Aorta (tissue), 5 donors: ENCODE data around the gene STARD7. TPM values are rescaled to one million over a fixed set of nuclear protein-coding genes. Genes with fewer than 3 reads are reported as not detected.

Experiments
- ATAC-seq: fragments of 200-7000 bp; cut with Tn5 transposase; one replicate; pipeline ENCODE4 v1.9.1; 2022; ENCODE audit warnings: moderate library complexity; ENCODE audit not compliant: low FRiP score
- DNase-seq, 2 donors: peaks; one replicate each; pipeline ENCODE4 v3.0.0-alpha.2; 2020
- H3K27ac ChIP-seq, 2 donors: one replicate each; pipeline ENCODE4 v1.5.1; 2013; ENCODE audit warnings: low read length in 2 of 2, mild to moderate bottlenecking in 2 of 2, moderate library complexity in 2 of 2, control low read depth in 1 of 2, inconsistent platforms in 1 of 2, low read depth in 1 of 2
- H3K27me3 ChIP-seq, 2 donors: one replicate each; pipeline ENCODE4 v1.6.1; 2013; ENCODE audit warnings: control low read depth in 1 of 2, low read length in 1 of 2, mild to moderate bottlenecking in 1 of 2, moderate library complexity in 1 of 2; ENCODE audit not compliant: insufficient read depth in 2 of 2, control insufficient read depth in 1 of 2
- H3K36me3 ChIP-seq, 2 donors: one replicate each; pipeline ENCODE4 v1.6.1; 2013; ENCODE audit warnings: control low read depth in 1 of 2, low read length in 1 of 2, mild to moderate bottlenecking in 1 of 2; ENCODE audit not compliant: insufficient read depth in 2 of 2, control insufficient read depth in 1 of 2
- H3K4me1 ChIP-seq, 2 donors: one replicate each; pipeline ENCODE4 v1.6.1; 2013; ENCODE audit warnings: low read length in 2 of 2, control low read depth in 1 of 2, mild to moderate bottlenecking in 1 of 2, moderate library complexity in 1 of 2; ENCODE audit not compliant: insufficient read depth in 2 of 2, control insufficient read depth in 1 of 2
- H3K4me3 ChIP-seq, 2 donors: one replicate each; pipeline ENCODE4 v1.5.1; 2013; ENCODE audit warnings: low read length in 2 of 2, control low read depth in 1 of 2, mild to moderate bottlenecking in 1 of 2
- H3K9me3 ChIP-seq: one replicate; pipeline ENCODE4 v1.6.1; 2013; ENCODE audit warnings: mild to moderate bottlenecking, low read length; ENCODE audit not compliant: control insufficient read depth
- WGBS, 2 donors: extraction: QIAGEN DNeasy Blood & Tissue Kit; methylation state at CpG; one replicate each; pipeline ENCODE4 v1.1.7; 2013; 5-methylcytosine and 5-hydroxymethylcytosine counted together
- intact Hi-C, 2 donors: fragments of 100-400 bp; cut with DNase I; formaldehyde crosslinking; loops; one replicate each; pipeline versions ENCODE4 v1.14.2 to v1.15.0; 2022
- polyA plus RNA-seq, 2 donors: library from polyadenylated mRNA; stranded (reverse); fragments of 200-250 nt; gene quantifications; one replicate each; pipeline ENCODE4 v1.2.3, GENCODE V29; 2013
- total RNA-seq, 2 donors: library from RNA; stranded (reverse); fragmentation: NEBNext Ultra II Directional; extraction: Animal tissue kit (Norgen Biotek cat#: 25700); gene quantifications; one replicate each; pipeline ENCODE4 v1.2.1, GENCODE V29; 2021
- donor health status: healthy with polysubstance abuse.
- donor health status: Bipolar disorder and iron deficiency.
- donor health status: DM: no; HTN: no; CAD: no.
- donor health status: DM: no; HTN: no; CAD: no.
- donor health status: DM: yes; HTN: yes; CAD: no.

Gene STARD7
- total and polyA plus RNA-seq, 4 donors = 23.8 to 72.7 (median 52.8) TPM

DNA sequence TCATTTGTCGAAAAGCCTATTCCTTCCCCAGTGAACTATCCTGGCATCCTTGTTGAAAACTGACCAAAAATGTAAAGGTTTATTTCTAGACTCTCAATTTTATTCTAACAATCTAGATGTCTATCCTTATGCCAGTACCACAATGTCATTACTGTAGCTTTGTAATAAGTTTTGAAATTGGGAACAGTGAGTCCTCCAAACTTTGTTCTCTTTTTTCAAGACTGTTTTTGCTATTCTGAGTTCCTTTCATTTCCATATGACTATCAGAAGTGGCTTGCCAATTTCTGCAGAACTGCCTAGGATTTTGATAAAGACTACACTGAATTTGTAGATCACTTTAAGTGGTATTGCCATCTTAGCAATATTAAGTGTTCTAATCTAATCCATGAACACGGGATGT is 9.7 kb downstream of the STARD7 start:
- no peaks in the 10 kb centered on the region for H3K9me3 ChIP-seq
- H3K4me1 ChIP-seq = peaks cover 0 to 2% of the 10 kb centered on the region in 2 donors
- no peaks in the 10 kb centered on the region for H3K27me3 ChIP-seq
- H3K36me3 ChIP-seq = peaks cover under 1 to 4% of the 10 kb centered on the region in 2 donors
- no peak for DNase-seq
- WGBS, 2 donors = 89 to 95% methylated on average over 2 of the region's 2 CpGs
- H3K27ac ChIP-seq = no peak overlapping the region
- H3K4me3 ChIP-seq = no peak overlapping the region
- no peak for ATAC-seq
- intact Hi-C loops = no loop called here

DNA sequence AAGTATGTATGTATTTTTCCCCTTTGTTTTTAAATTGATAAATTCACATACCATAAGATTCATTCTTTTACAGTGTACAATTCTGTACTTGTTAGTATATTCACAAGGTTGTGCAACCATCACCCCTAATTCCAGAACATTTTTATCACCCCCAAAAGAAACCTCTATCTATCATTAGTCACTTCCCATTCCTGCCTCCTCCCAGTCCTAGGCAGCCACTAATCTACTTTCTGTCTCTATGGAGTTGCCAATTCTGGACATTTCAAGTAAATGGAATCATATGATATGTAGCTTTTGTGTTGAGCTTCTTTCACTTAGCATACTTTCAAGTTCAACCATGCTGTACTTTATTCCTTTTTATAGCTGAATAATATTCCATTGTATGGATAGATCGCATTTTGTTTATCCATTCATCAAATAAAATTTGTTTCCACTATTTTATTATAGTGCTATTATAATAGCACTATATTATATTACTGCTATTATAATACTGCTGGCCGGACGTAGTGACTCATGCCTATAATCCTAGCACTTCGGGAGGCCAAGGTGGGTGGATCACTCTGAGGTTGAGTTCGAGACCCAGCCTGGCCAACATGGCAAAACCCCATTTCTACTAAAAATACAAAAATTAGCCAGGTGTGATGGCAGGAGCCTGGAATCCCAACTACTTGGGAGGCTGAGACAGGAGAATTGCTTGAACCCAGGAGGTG is 10.9 kb downstream of the STARD7 start:
- 88 to 91% methylated on average over 5 of the region's 5 CpGs for WGBS, 2 donors
- no peak overlapping the region for H3K4me3 ChIP-seq
- intact Hi-C loops = no loop called here
- H3K27ac ChIP-seq = no peak overlapping the region
- H3K36me3 ChIP-seq = peaks cover 3 to 10% of the 10 kb centered on the region in 2 donors
- H3K9me3 ChIP-seq = no peaks in the 10 kb centered on the region
- H3K27me3 ChIP-seq = no peaks in the 10 kb centered on the region
- DNase-seq (no peak), ATAC-seq (no peak)
- peaks cover 0 to 2% of the 10 kb centered on the region in 2 donors for H3K4me1 ChIP-seq

DNA sequence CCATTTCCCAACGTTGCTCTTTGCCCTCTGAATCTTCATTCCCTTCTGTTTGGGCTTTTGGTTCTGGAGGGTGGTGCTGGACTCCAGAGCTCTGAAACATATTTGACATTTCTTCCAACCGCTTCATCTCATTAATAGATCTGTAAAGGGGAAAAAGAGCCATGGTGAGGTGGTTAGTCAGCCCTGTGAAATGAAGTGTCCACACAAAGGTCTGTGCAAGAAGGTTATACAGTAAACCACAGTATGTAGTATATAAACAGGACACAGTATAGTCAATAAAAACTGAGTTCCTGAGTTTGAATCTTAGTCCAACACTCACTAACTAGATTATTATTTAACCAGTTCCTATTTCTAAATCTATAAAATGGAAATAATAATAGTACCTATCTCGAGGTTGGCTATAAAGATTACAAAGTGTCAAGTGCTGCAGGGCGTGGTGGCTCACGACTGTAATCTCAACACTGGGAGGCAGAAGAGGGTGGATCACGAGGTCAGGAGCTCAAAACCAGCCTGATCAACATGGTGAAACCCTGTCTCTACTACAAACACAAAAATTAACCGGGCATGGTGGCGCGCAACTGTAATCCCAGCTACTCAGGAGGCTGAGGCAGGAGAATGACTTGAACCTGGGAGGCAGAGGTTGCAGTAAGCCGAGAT is 13.1 kb downstream of the STARD7 start:
- Histone ChIP-seq H3K27ac (no peak overlapping the region), H3K4me3 (no peak overlapping the region), H3K36me3 (peaks cover 5 to 13% of the 10 kb centered on the region in 2 donors), H3K4me1 (no peaks in the 10 kb centered on the region), H3K27me3 (no peaks in the 10 kb centered on the region), H3K9me3 (no peaks in the 10 kb centered on the region)
- 82 to 84% methylated on average over 10 of the region's 10 CpGs for WGBS, 2 donors
- DNase-seq = no peak
- intact Hi-C loops = loop anchor here in 1 of 2 donors (2.0 kb wide), 1 partner anchor 17 kb away; no protein-coding TSS in a partner anchor
- ATAC-seq = no peak

DNA sequence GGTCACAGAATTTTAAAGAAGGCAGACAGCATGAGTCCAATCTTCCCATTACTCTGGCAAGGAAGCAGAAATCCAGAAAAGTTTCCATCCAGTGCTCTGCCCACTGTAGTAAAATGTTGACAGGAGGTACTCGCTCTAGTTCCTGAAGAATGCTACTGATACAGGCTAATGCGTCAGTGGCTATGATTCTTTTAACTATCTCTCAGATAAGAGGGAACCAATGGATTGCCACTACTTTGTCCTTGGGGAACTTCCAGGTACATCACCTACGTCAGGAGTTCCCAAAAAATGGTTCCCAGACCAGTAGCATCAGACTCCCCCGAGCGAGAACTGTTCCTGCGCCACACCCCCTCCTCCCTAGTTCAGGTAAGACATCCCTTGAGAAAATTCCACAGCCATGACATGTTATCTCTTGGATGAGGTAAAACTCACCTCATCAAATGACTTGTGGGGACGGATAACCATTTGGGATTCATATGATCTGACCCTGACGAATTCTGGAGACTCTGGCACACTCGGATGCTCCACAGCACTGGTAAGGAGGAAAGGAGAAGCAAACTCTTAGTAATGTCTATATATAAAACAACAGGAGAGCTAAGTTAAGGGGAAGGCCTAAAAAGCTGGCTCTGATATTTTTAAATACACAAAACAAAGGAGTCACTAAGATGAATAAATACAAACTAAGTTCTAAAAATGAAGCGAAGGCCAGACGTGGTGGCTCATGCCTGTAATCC is 16.5 kb downstream of the STARD7 start:
- ATAC-seq = no peak
- 88 to 90% methylated on average over 11 of the region's 11 CpGs for WGBS, 2 donors
- Histone ChIP-seq H3K9me3 (no peaks in the 10 kb centered on the region), H3K4me3 (no peak overlapping the region), H3K27ac (no peak overlapping the region), H3K36me3 (peaks cover 6 to 14% of the 10 kb centered on the region in 2 donors), H3K27me3 (no peaks in the 10 kb centered on the region), H3K4me1 (no peaks in the 10 kb centered on the region)
- DNase-seq = no peak
- intact Hi-C loops = no loop called here

DNA sequence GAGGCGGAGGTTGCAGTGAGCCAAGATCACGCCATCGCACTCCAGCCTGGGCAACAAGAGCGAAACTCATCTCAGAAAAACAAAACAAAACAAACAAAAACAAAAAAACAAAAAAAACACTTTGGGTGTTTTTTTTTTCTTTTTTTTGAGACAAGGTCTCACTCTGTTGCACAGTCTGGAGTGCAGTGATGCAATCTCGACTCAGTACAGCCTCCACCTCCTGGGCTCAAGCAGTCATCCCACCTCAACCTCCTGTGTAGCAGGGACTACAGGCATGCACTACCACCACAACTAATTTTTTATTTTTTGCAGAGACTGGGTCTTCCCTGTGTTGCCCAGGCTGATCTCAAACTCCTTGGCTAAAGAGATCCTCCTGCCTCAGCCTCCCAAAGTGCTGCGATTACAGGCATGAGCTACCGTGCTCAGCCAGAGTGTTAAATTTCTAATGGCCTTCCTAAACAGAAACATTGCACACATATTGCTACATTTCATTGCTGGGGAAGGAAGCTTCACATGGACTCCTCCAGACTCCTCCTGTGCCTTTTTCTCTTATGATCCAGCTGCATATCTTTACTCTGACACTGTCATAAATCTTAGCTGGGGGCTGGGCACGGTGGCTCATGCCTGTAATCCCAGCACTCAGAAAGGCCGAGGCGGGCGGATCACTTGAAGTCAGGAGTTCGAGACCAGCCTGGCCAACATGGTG is 19.7 kb downstream of the STARD7 start:
- DNase-seq (no peak), ATAC-seq (no peak)
- no peak overlapping the region for H3K27ac ChIP-seq
- H3K9me3 ChIP-seq = no peaks in the 10 kb centered on the region
- WGBS, 2 donors = 88 to 94% methylated on average over 12 of the region's 12 CpGs
- no peak overlapping the region for H3K4me3 ChIP-seq
- peaks cover 11 to 14% of the 10 kb centered on the region in 2 donors for H3K36me3 ChIP-seq
- intact Hi-C loops = no loop called here
- H3K4me1 ChIP-seq = no peaks in the 10 kb centered on the region
- no peaks in the 10 kb centered on the region for H3K27me3 ChIP-seq

DNA sequence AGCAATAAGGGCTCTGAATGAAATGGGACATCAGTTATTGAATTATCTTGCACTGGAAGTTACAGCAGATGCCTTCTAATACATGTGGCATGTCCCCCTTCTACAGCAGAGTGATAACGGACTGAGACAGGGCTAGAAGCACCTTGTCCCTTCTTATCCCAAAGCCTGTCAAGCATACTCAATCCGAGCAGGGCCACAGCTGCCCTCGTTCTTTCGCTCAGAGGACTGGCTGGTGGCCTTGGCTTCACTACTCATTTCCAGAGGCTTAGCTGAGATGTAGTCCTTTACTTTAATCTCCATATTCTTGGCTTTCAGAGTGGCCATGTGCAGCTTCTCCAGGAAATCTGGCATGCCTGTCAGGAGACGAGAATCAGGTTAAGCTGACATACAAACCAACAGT is 22.1 kb downstream of the STARD7 start:
- H3K4me3 ChIP-seq = no peak overlapping the region
- H3K27ac ChIP-seq = no peak overlapping the region
- H3K36me3 ChIP-seq = peaks cover 5 to 6% of the 10 kb centered on the region in 2 donors
- H3K27me3 ChIP-seq = no peaks in the 10 kb centered on the region
- intact Hi-C loops = no loop called here
- H3K4me1 ChIP-seq = no peaks in the 10 kb centered on the region
- 85 to 87% methylated on average over 5 of the region's 5 CpGs for WGBS, 2 donors
- DNase-seq (no peak), ATAC-seq (no peak)
- H3K9me3 ChIP-seq = no peaks in the 10 kb centered on the region

DNA sequence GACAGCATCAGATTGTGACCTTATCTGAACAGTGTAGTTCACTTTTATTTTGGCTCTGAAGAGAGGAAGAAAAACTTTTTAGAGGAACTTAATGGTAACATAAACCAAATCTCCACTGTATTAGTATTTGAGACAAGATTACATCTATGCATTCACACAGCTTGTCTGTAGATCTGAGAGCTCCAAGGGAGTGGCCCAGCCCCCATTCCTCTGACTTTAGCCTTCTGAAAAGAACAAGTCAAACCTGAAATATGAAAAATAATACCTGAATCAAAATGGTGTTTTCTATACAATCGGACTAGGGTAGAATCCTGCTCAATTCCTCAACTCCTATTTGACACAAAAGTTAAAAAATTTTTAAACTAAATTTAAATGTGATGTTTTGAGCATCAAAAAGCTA is 23.1 kb downstream of the STARD7 start:
- Histone ChIP-seq H3K4me1 (no peaks in the 10 kb centered on the region), H3K27me3 (no peaks in the 10 kb centered on the region), H3K36me3 (peaks cover 5 to 6% of the 10 kb centered on the region in 2 donors), H3K4me3 (no peak overlapping the region), H3K27ac (no peak overlapping the region), H3K9me3 (no peaks in the 10 kb centered on the region)
- intact Hi-C loops = no loop called here
- WGBS, 2 donors = 91 to 93% methylated on average over 1 of the region's 1 CpG
- DNase-seq = no peak
- no peak for ATAC-seq

DNA sequence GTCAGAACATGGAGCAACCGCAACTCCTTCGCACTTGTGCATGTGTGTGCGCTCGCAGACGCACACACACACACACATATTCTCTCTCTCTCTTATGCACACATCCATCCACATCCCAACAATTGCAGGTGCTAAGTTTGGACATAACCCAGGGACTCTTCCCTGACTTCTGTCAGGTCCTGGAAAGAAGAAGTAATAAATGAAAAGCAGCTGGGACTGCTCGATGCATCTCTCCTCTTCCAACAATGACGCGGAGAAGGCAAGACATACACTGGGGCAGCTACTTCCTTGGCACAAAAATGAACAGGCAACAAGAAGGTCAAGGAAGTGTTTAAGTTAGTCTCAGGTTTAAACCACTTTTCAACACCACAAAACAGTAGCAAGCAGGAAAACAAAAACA is 23.6 kb downstream of the STARD7 start:
- Histone ChIP-seq H3K9me3 (no peaks in the 10 kb centered on the region), H3K4me3 (no peak overlapping the region), H3K4me1 (no peaks in the 10 kb centered on the region), H3K27ac (no peak overlapping the region), H3K36me3 (peaks cover 5 to 6% of the 10 kb centered on the region in 2 donors), H3K27me3 (no peaks in the 10 kb centered on the region)
- intact Hi-C loops = no loop called here
- DNase-seq = no peak
- WGBS, 2 donors = 87 to 91% methylated on average over 8 of the region's 8 CpGs
- no peak for ATAC-seq
